Endothelial cell of umbilical vein (primary cell): Measurements from ENCODE around the gene FHIT. TPM values are rescaled to one million over a fixed set of nuclear protein-coding genes. Genes with fewer than 3 reads are reported as not detected.

Experiments
- BruUV-seq: library from RNA; stranded (reverse); fragments of 400-500 nt; replicated peaks from 2 replicates; lab custom pipeline; 2021; lab: Mats Ljungman, UMichigan
- CTCF ChIA-PET: fragments of 300-600, 350-600 bp; sonication (Branson Sonifier 250); formaldehyde crosslinking; loops from one replicate; lab custom pipeline; 2021; ENCODE audit warnings: antibody characterized with exemption, inconsistent platforms; lab: Charles Lee
- POLR2A ChIA-PET: fragments of 300-600, 350-600 bp; sonication (Branson Sonifier 250); formaldehyde crosslinking; loops from one replicate; lab custom pipeline; 2021; ENCODE audit warnings: antibody characterized with exemption, inconsistent platforms; lab: Charles Lee
- DNase-seq: peaks from one replicate; pipeline ENCODE4 v3.0.0-alpha.2; 2011; ENCODE audit warnings: low read depth, low spot score
- FAIRE-seq: peaks from 2 replicates; lab custom pipeline; 2011; peaks lifted over from hg19 to GRCh38; lab: Jason Lieb, UNC
- H2AFZ ChIP-seq: 2 replicates; pipeline ENCODE4 v1.6.0; 2012; ENCODE audit warnings: low read depth, low read length, control low read depth, inconsistent platforms
- H3K27ac ChIP-seq: 2 replicates; pipeline ENCODE4 v1.5.1; 2011; ENCODE audit warnings: low read depth, mild to moderate bottlenecking, control low read depth, low read length, moderate library complexity; ENCODE audit not compliant: insufficient read depth
- H3K27me3 ChIP-seq, 2 experiments: 2 replicates each; pipeline versions ENCODE4 v1.6.0 to v1.6.1; 2011; ENCODE audit warnings: low read length in 2 of 2, mixed read lengths in 1 of 2; ENCODE audit not compliant: control insufficient read depth in 2 of 2, insufficient read depth in 2 of 2
- H3K36me3 ChIP-seq, 2 experiments: 2 replicates in 1 of 2; 3 replicates in 1 of 2; pipeline ENCODE4 v1.5.1; 2011; ENCODE audit warnings: low read length in 2 of 2, mild to moderate bottlenecking in 1 of 2, moderate library complexity in 1 of 2; ENCODE audit not compliant: control insufficient read depth in 2 of 2, insufficient read depth in 2 of 2; ENCODE audit errors: extremely low read depth in 1 of 2
- H3K4me1 ChIP-seq: 3 replicates; pipeline ENCODE4 v1.5.1; 2011; ENCODE audit warnings: mild to moderate bottlenecking, low read length; ENCODE audit not compliant: control insufficient read depth, insufficient read depth; ENCODE audit errors: extremely low read depth
- H3K4me2 ChIP-seq: 2 replicates; pipeline ENCODE4 v1.6.1; 2011; ENCODE audit warnings: low read length, control low read depth, mixed read lengths; ENCODE audit not compliant: insufficient read depth
- H3K4me3 ChIP-seq, 3 experiments: fragments of 200-600 bp in 1 of 3; sonication (generic), shearing (Covaris generic) in 1 of 3; replicated peaks in 1 of 3; 2 replicates each; pipeline ENCODE4 v1.5.1; 2011 to 2016; ENCODE audit warnings: control low read depth in 3 of 3, low read length in 3 of 3, mild to moderate bottlenecking in 2 of 3, inconsistent platforms in 1 of 3, low read depth in 1 of 3, moderate library complexity in 1 of 3; ENCODE audit not compliant: insufficient read depth in 1 of 3
- H3K79me2 ChIP-seq: 2 replicates; pipeline ENCODE4 v1.6.0; 2012; ENCODE audit warnings: low read length, inconsistent platforms; ENCODE audit not compliant: control insufficient read depth, insufficient read depth
- H3K9ac ChIP-seq: replicated peaks from 2 replicates; pipeline ENCODE3; 2011; ENCODE audit warnings: low read length, control low read depth; ENCODE audit not compliant: insufficient read depth; ENCODE audit errors: extremely low read depth
- H3K9me1 ChIP-seq: replicated peaks from 3 replicates; pipeline ENCODE4 v1.6.0; 2011; ENCODE audit warnings: mild to moderate bottlenecking, low read length; ENCODE audit not compliant: control insufficient read depth, insufficient read depth; ENCODE audit errors: extremely low read depth
- H3K9me3 ChIP-seq: replicated peaks from 2 replicates; pipeline ENCODE4 v1.5.1; 2012; ENCODE audit warnings: low read length, inconsistent platforms; ENCODE audit not compliant: control insufficient read depth, insufficient read depth
- H4K20me1 ChIP-seq: replicated peaks from 2 replicates; pipeline ENCODE3; 2011; ENCODE audit warnings: mild to moderate bottlenecking, low read length; ENCODE audit not compliant: control insufficient read depth, insufficient read depth; ENCODE audit errors: extremely low read depth
- CTCF ChIP-seq, 2 donors: IDR thresholded peaks; 1 replicate in 1 of 2; 2 replicates in 1 of 2; pipeline ENCODE4 v1.5.1; 2011; ENCODE audit warnings: low read length in 2 of 2, mild to moderate bottlenecking in 2 of 2, moderate library complexity in 2 of 2, control low read depth in 1 of 2, inconsistent platforms in 1 of 2, low read depth in 1 of 2; ENCODE audit not compliant: insufficient read depth in 1 of 2; ENCODE audit errors: extremely low read depth in 1 of 2
- EZH2 ChIP-seq: IDR thresholded peaks from 2 replicates; pipeline ENCODE4 v1.6.1; 2012; ENCODE audit warnings: borderline replicate concordance, low read depth, mild to moderate bottlenecking, moderate library complexity, low read length, inconsistent platforms; ENCODE audit not compliant: severe bottlenecking
- FOS ChIP-seq: IDR thresholded peaks from 2 replicates; pipeline ENCODE4 v1.6.1; 2011; ENCODE audit warnings: mild to moderate bottlenecking, low read length, moderate library complexity, borderline replicate concordance; ENCODE audit not compliant: insufficient read depth
- GATA2 ChIP-seq: IDR thresholded peaks from 2 replicates; pipeline ENCODE4 v1.7.0; 2011; ENCODE audit warnings: low read depth, mild to moderate bottlenecking, moderate library complexity, mixed read lengths, low read length; ENCODE audit not compliant: insufficient read length, insufficient read depth
- JUN ChIP-seq: IDR thresholded peaks from 2 replicates; pipeline ENCODE4 v1.6.1; 2011; ENCODE audit warnings: borderline replicate concordance, low read depth; ENCODE audit not compliant: insufficient read length, insufficient read depth
- MAX ChIP-seq: IDR thresholded peaks from 2 replicates; pipeline ENCODE4 v1.6.1; 2011; ENCODE audit not compliant: insufficient read depth, insufficient read length
- MYC ChIP-seq: IDR thresholded peaks from one replicate; pipeline ENCODE4 v1.6.1; 2011; ENCODE audit warnings: mild to moderate bottlenecking, low read depth, low read length
- POLR2A ChIP-seq: IDR thresholded peaks from 2 replicates; pipeline ENCODE4 v1.6.1; 2012; ENCODE audit warnings: low read depth, mild to moderate bottlenecking, control low read depth, low read length
- POLR2AphosphoS5 ChIP-seq: IDR thresholded peaks from 2 replicates; pipeline ENCODE4 v1.6.1; 2012; ENCODE audit warnings: low read depth, mild to moderate bottlenecking, control low read depth, low read length, moderate library complexity; ENCODE audit not compliant: insufficient read depth
- dilution Hi-C: fragments of 300-500 bp; cut with MboI; formaldehyde crosslinking; loops from one replicate; pipeline ENCODE4 v1.15.0; 2019; ENCODE audit warnings: low sequenced_read_pairs; ENCODE audit not compliant: extremely low pct_ligation_motif_present
- intact Hi-C: fragments of 100-400 bp; cut with micrococcal nuclease; formaldehyde crosslinking; loops from one replicate; pipeline ENCODE4 v1.10.0; 2022
- polyA plus RNA-seq, 4 experiments: library from polyadenylated mRNA; depleted of rRNA in 3 of 4; stranded (reverse) in 3 of 4; unstranded in 1 of 4; fragments of >200 nt; gene quantifications; 2 replicates each; pipeline versions ENCODE4 v1.2.1 to v1.2.3, GENCODE V29; 2011 to 2012; ENCODE audit warnings: missing spikeins in 1 of 4
- total RNA-seq: library from RNA; stranded (reverse); gene quantifications from 2 replicates; pipeline ENCODE4 v1.2.3, GENCODE V29; 2021

The FHIT gene
- total and polyA plus RNA-seq, 2 donors (not counting 3 experiments of a cell fraction or from before 2014, with no cell fraction given): 0.47 to 2.2 TPM

- ChIA-PET POLR2A (no interaction called here), CTCF (no interaction called here)
- H3K4me1 ChIP-seq: no peaks in the 10 kb centered on the region
- H3K9me1 ChIP-seq: no peaks in the 10 kb centered on the region
- dilution Hi-C loops (no loop called here), intact Hi-C loops (no loop called here)
- BruUV-seq: no TSS peak
- FAIRE-seq (no peak), DNase-seq (no peak)
- H3K27me3 ChIP-seq: no peaks in the 10 kb centered on the region
- no peak for TF ChIP-seq MAX
- no peak for TF ChIP-seq JUN
- no peak for TF ChIP-seq MYC
- TF ChIP-seq GATA2: no peak
- TF ChIP-seq FOS: no peak
- TF ChIP-seq CTCF (IDR thresholded peaks at IDR 0.05; ENCODE audit: extremely low read depth in 1 of 2, insufficient read depth in 1 of 2, low read depth in 1 of 2, low read length in 2 of 2): no peak
- no peak for TF ChIP-seq POLR2A
- no peak for TF ChIP-seq EZH2
- TF ChIP-seq POLR2AphosphoS5: no peak
- no peaks in the 10 kb centered on the region for H3K9me3 ChIP-seq
- H2AFZ ChIP-seq: no peak overlapping the region
- no peaks in the 10 kb centered on the region for H3K36me3 ChIP-seq
- H3K79me2 ChIP-seq: no peaks in the 10 kb centered on the region
- no peak overlapping the region for H3K9ac ChIP-seq
- no peaks in the 10 kb centered on the region for H4K20me1 ChIP-seq
- no peak overlapping the region for H3K27ac ChIP-seq
- H3K4me3 ChIP-seq: no peak overlapping the region
- H3K4me2 ChIP-seq: no peak overlapping the region
Measured at GRCh38 chr3:60388731-60389130, 862.5 kb downstream of the FHIT start.
